ENCODE results near the gene PSMB10.

GRCh38 chr16:67932462-67932840 lies 4.2 kb downstream of the PSMB10 start:
- TF ChIP-seq CTCF (IDR thresholded peaks at IDR 0.05) (no peak), POLR2AphosphoS5 (IDR thresholded peaks at IDR 0.05) (no peak), POLR2A (IDR thresholded peaks at IDR 0.05; ENCODE audit: low read depth) (no peak), EP300 (IDR thresholded peaks at IDR 0.05) (no peak)
